ENCODE results near the gene NAA35.

NAA35 gene

GRCh38 chr9:86035827-86036440 lies 95.0 kb downstream of the NAA35 start:
- no peak overlapping the region for H3K9ac ChIP-seq (ENCODE audit: low read length)
- H3K4me3 ChIP-seq (ENCODE audit: low read depth in 1 of 2, low read length in 2 of 2), result no peak overlapping the region
- peaks cover 30% of the 10 kb centered on the region for H3K36me3 ChIP-seq (ENCODE audit: insufficient read depth, low read length)
- H3K27ac ChIP-seq (ENCODE audit: low read depth, low read length), result no peak overlapping the region
- H3K27me3 ChIP-seq (ENCODE audit: control insufficient read depth in 1 of 2, insufficient read depth in 2 of 2, low read length in 2 of 2), result no peaks in the 10 kb centered on the region
- peaks cover 4% of the 10 kb centered on the region for H3K4me1 ChIP-seq (ENCODE audit: insufficient read depth, low read length)
- H3K9me3 ChIP-seq (ENCODE audit: low read length), result no peaks in the 10 kb centered on the region

DNA sequence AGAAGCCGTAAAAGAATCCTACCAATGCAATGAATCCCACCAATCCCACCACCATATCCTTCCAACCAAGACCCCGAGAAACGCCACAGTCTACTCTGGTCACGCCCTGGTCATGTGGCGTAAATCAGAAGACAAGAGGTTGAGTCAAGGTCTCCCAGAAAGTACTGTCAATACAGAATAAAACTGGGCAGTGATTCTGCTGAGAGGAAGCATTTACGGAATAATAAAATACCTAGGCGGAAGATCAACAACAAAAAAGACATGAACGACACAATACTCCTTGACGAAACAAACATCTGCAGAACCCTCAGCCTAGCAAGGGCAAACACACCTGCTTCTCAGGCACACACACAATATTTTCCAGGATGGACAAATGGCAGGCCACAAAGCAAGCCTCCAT lies 95.6 kb downstream of the NAA35 start:
- Histone ChIP-seq H3K36me3 (ENCODE audit: insufficient read depth, low read length) (peaks cover 30% of the 10 kb centered on the region), H3K9ac (ENCODE audit: low read length) (no peak overlapping the region), H3K9me3 (ENCODE audit: low read length) (no peaks in the 10 kb centered on the region), H3K27ac (ENCODE audit: low read depth, low read length) (no peak overlapping the region), H3K27me3 (ENCODE audit: control insufficient read depth in 1 of 2, insufficient read depth in 2 of 2, low read length in 2 of 2) (no peaks in the 10 kb centered on the region), H3K4me1 (ENCODE audit: insufficient read depth, low read length) (peaks cover 9% of the 10 kb centered on the region), H3K4me3 (ENCODE audit: low read depth in 1 of 2, low read length in 2 of 2) (no peak overlapping the region)

- no peak overlapping the region for H3K9ac ChIP-seq (ENCODE audit: low read length)
- peaks cover 12% of the 10 kb centered on the region for H3K4me1 ChIP-seq (ENCODE audit: insufficient read depth, low read length)
- H3K9me3 ChIP-seq (ENCODE audit: low read length), result no peaks in the 10 kb centered on the region
- H3K36me3 ChIP-seq (ENCODE audit: insufficient read depth, low read length), result peaks cover 16% of the 10 kb centered on the region
- no peaks in the 10 kb centered on the region for H3K27me3 ChIP-seq (ENCODE audit: control insufficient read depth in 1 of 2, insufficient read depth in 2 of 2, low read length in 2 of 2)
- H3K27ac ChIP-seq (ENCODE audit: low read depth, low read length), result no peak overlapping the region
- no peak overlapping the region for H3K4me3 ChIP-seq (ENCODE audit: low read depth in 1 of 2, low read length in 2 of 2)
Measured at GRCh38 chr9:86039991-86040860, 99.3 kb downstream of the NAA35 start.

- Histone ChIP-seq H3K27ac (ENCODE audit: low read depth, low read length) (no peak overlapping the region), H3K9me3 (ENCODE audit: low read length) (no peaks in the 10 kb centered on the region), H3K9ac (ENCODE audit: low read length) (no peak overlapping the region), H3K36me3 (ENCODE audit: insufficient read depth, low read length) (peaks cover 11% of the 10 kb centered on the region), H3K27me3 (ENCODE audit: control insufficient read depth in 1 of 2, insufficient read depth in 2 of 2, low read length in 2 of 2) (no peaks in the 10 kb centered on the region), H3K4me3 (ENCODE audit: low read depth in 1 of 2, low read length in 2 of 2) (no peak overlapping the region), H3K4me1 (ENCODE audit: insufficient read depth, low read length) (peaks cover 12% of the 10 kb centered on the region)
Measured at GRCh38 chr9:86040861-86041155, 99.9 kb downstream of the NAA35 start.

DNA sequence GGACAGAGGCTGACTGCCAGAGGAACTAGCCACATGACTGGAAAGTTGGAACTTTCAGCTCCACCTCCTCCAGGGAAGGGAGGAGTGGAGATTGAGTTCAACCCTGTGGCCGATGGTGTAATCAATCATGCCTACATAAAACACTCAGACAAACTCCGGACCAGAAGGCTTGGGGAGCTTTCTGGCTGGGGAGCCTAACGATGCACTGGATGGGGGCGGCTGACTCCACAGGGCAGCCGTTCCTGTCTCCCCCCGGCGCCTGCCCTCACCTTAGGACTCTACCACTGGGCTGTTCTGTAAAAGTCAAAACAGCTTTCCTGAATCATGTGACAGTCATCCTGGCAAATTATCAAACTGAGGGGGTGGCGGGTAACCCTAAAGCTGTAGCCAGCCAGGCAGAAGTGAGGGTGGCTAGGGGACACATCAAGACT lies 100.4 kb downstream of the NAA35 start:
- Histone ChIP-seq H3K4me1 (ENCODE audit: insufficient read depth, low read length) (peaks cover 12% of the 10 kb centered on the region), H3K4me3 (ENCODE audit: low read depth in 1 of 2, low read length in 2 of 2) (peak overlapping the region in 1 of 2 donors; percentile 50), H3K9me3 (ENCODE audit: low read length) (no peaks in the 10 kb centered on the region), H3K9ac (ENCODE audit: low read length) (no peak overlapping the region), H3K27ac (ENCODE audit: low read depth, low read length) (peak overlapping the region; percentile 42), H3K27me3 (ENCODE audit: control insufficient read depth in 1 of 2, insufficient read depth in 2 of 2, low read length in 2 of 2) (no peaks in the 10 kb centered on the region), H3K36me3 (ENCODE audit: insufficient read depth, low read length) (peaks cover 5% of the 10 kb centered on the region)

DNA sequence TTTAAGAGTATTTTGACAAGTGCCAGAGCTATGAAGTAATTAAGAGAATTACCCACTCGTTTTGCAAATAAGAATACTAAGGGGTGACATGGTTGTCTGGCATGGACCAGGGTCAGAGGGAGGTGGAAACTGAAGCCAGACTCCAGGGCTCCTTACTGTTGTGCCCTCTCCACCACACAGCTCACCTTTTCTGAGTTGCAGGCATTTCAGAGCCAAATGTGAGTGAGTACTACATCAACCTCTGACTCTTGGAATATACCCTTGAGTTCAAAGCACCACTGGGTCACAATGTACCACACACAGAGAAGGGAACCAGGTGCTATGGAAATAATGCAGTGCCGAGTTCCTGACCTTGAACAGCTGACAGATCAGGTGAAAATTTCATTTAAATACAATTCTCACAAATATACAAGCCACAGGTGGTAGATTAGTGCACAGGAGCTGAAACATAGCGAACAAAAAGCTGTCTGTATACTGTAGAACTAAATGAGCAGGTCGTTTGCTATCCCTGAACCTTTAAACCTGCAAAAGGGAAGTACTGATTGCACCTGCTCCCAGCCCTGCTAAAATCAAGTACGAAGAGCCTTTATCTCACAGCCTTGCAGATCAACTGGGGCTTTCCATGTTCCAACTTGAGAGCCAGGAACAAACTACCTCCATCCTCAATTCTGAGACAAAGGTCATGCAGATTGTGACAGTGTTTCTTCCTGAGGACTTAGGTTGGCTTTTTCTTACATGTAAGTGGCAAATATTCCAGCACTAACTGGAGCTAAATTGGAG lies 101.4 kb downstream of the NAA35 start:
- Histone ChIP-seq H3K27ac (ENCODE audit: low read depth, low read length) (no peak overlapping the region), H3K9me3 (ENCODE audit: low read length) (no peaks in the 10 kb centered on the region), H3K4me3 (ENCODE audit: low read depth in 1 of 2, low read length in 2 of 2) (no peak overlapping the region), H3K9ac (ENCODE audit: low read length) (no peak overlapping the region), H3K27me3 (ENCODE audit: control insufficient read depth in 1 of 2, insufficient read depth in 2 of 2, low read length in 2 of 2) (no peaks in the 10 kb centered on the region), H3K36me3 (ENCODE audit: insufficient read depth, low read length) (no peaks in the 10 kb centered on the region), H3K4me1 (ENCODE audit: insufficient read depth, low read length) (peaks cover 12% of the 10 kb centered on the region)

GRCh38 chr9:86043586-86043985 lies 102.6 kb downstream of the NAA35 start:
- no peaks in the 10 kb centered on the region for H3K9me3 ChIP-seq (ENCODE audit: low read length)
- H3K4me3 ChIP-seq (ENCODE audit: low read depth in 1 of 2, low read length in 2 of 2), result no peak overlapping the region
- peaks cover 12% of the 10 kb centered on the region for H3K4me1 ChIP-seq (ENCODE audit: insufficient read depth, low read length)
- no peak overlapping the region for H3K9ac ChIP-seq (ENCODE audit: low read length)
- H3K27ac ChIP-seq (ENCODE audit: low read depth, low read length), result no peak overlapping the region
- no peaks in the 10 kb centered on the region for H3K27me3 ChIP-seq (ENCODE audit: control insufficient read depth in 1 of 2, insufficient read depth in 2 of 2, low read length in 2 of 2)
- H3K36me3 ChIP-seq (ENCODE audit: insufficient read depth, low read length), result no peaks in the 10 kb centered on the region

DNA sequence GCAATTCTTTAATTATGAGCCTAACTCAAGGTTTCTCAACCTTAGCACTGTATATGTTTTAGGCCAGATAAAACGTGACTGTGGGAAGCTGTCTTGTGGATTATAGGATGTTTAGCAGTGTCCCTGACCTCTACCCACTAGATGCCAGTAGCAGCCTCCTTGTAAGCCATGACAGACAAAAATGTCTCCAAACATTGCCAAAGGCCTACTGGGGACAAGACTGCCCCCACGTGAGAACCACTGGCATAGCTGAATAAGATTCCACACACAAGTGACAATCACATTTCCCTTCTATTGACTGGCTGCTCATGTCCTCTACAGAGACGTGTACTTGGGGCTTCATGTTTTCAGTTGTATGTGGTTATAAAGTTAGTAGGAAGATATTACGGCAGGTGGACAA lies 103.1 kb downstream of the NAA35 start:
- H3K4me3 ChIP-seq (ENCODE audit: low read depth in 1 of 2, low read length in 2 of 2), result no peak overlapping the region
- H3K9ac ChIP-seq (ENCODE audit: low read length), result no peak overlapping the region
- no peaks in the 10 kb centered on the region for H3K9me3 ChIP-seq (ENCODE audit: low read length)
- H3K36me3 ChIP-seq (ENCODE audit: insufficient read depth, low read length), result no peaks in the 10 kb centered on the region
- no peak overlapping the region for H3K27ac ChIP-seq (ENCODE audit: low read depth, low read length)
- H3K4me1 ChIP-seq (ENCODE audit: insufficient read depth, low read length), result peaks cover 12% of the 10 kb centered on the region
- H3K27me3 ChIP-seq (ENCODE audit: control insufficient read depth in 1 of 2, insufficient read depth in 2 of 2, low read length in 2 of 2), result no peaks in the 10 kb centered on the region

GRCh38 chr9:86045654-86046053 lies 104.7 kb downstream of the NAA35 start:
- Histone ChIP-seq H3K4me1 (ENCODE audit: insufficient read depth, low read length) (peaks cover 10% of the 10 kb centered on the region), H3K4me3 (ENCODE audit: low read depth in 1 of 2, low read length in 2 of 2) (no peak overlapping the region), H3K9me3 (ENCODE audit: low read length) (no peaks in the 10 kb centered on the region), H3K27me3 (ENCODE audit: control insufficient read depth in 1 of 2, insufficient read depth in 2 of 2, low read length in 2 of 2) (no peaks in the 10 kb centered on the region), H3K36me3 (ENCODE audit: insufficient read depth, low read length) (no peaks in the 10 kb centered on the region), H3K27ac (ENCODE audit: low read depth, low read length) (no peak overlapping the region), H3K9ac (ENCODE audit: low read length) (no peak overlapping the region)

DNA sequence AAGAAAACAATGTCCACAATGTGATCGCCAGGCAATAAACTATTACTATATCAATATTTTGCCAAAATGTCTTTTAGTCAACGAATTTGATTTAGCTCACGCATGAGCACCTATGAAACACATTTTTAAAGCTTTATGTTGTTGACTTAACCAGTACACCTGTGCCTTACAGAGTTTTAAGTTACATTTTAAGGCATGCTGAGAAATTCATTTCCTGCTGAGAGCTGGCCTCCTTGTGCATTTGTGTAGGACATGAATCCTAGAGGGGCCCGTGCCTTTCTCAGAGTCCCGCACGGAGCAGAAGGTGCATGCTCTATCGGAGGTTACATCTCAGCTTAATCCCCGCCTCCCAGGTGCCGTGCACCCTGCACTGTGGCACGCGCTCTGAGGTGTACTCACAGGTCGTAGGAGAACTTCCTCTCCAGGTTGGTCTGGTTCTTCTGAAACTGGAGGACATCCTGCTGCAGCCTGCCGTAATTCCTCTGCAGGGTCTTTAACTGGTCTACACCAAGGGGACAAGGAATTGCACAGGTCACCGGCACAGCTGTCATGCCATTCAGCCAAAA lies 105.2 kb downstream of the NAA35 start:
- H3K9ac ChIP-seq (ENCODE audit: low read length), result no peak overlapping the region

GRCh38 chr9:86046930-86047341 lies 106.0 kb downstream of the NAA35 start:
- H3K4me3 ChIP-seq (ENCODE audit: low read depth in 1 of 2, low read length in 2 of 2), result no peak overlapping the region
- H3K9ac ChIP-seq (ENCODE audit: low read length), result no peak overlapping the region
- H3K9me3 ChIP-seq (ENCODE audit: low read length), result no peaks in the 10 kb centered on the region
- no peaks in the 10 kb centered on the region for H3K36me3 ChIP-seq (ENCODE audit: insufficient read depth, low read length)
- H3K27ac ChIP-seq (ENCODE audit: low read depth, low read length), result no peak overlapping the region
- H3K27me3 ChIP-seq (ENCODE audit: control insufficient read depth in 1 of 2, insufficient read depth in 2 of 2, low read length in 2 of 2), result no peaks in the 10 kb centered on the region
- no peaks in the 10 kb centered on the region for H3K4me1 ChIP-seq (ENCODE audit: insufficient read depth, low read length)

More for the DNA sequence above, 105.2 kb downstream of the NAA35 start:
- Histone ChIP-seq H3K9me3 (ENCODE audit: low read length) (no peaks in the 10 kb centered on the region), H3K4me1 (ENCODE audit: insufficient read depth, low read length) (peaks cover 6% of the 10 kb centered on the region), H3K4me3 (ENCODE audit: low read depth in 1 of 2, low read length in 2 of 2) (no peak overlapping the region), H3K36me3 (ENCODE audit: insufficient read depth, low read length) (no peaks in the 10 kb centered on the region), H3K27me3 (ENCODE audit: control insufficient read depth in 1 of 2, insufficient read depth in 2 of 2, low read length in 2 of 2) (no peaks in the 10 kb centered on the region), H3K27ac (ENCODE audit: low read depth, low read length) (no peak overlapping the region)

Measured in muscle layer of colon (tissue), 2 donors.